Nephron (organoid): ENCODE results near the gene ASIC2.

Source experiments
- H3K27ac Mint-ChIP-seq, 3 experiments: 2 replicates each; pipeline ENCODE4 v1.8.0; 2020; ENCODE audit warnings: mixed read lengths in 3 of 3, mild to moderate bottlenecking in 2 of 3, moderate library complexity in 1 of 3
- H3K27me3 Mint-ChIP-seq: 2 replicates; pipeline ENCODE4 v1.8.0; 2021; ENCODE audit warnings: low read depth, mild to moderate bottlenecking, moderate library complexity, mixed read lengths
- H3K36me3 Mint-ChIP-seq: 2 replicates; pipeline ENCODE4 v1.8.0; 2020; ENCODE audit warnings: low read depth, mixed read lengths
- H3K4me1 Mint-ChIP-seq: 2 replicates; pipeline ENCODE4 v1.8.0; 2020; ENCODE audit warnings: mixed read lengths
- H3K4me3 Mint-ChIP-seq, 3 experiments: 2 replicates each; pipeline ENCODE4 v1.8.0; 2020; ENCODE audit warnings: mild to moderate bottlenecking in 3 of 3, mixed read lengths in 3 of 3, moderate library complexity in 2 of 3
- H3K9me3 Mint-ChIP-seq: 2 replicates; pipeline ENCODE4 v1.8.0; 2020; ENCODE audit warnings: mixed read lengths
- TF ChIP-seq, protein P1 (sequence below), 3 experiments: fragments of 200-600 bp; sonication (generic); IDR thresholded peaks; one replicate each; pipeline ENCODE4 v1.5.0; 2021; ENCODE audit warnings: antibody characterized with exemption in 3 of 3; ENCODE audit not compliant: unreplicated experiment in 3 of 3

ASIC2 gene

DNA sequence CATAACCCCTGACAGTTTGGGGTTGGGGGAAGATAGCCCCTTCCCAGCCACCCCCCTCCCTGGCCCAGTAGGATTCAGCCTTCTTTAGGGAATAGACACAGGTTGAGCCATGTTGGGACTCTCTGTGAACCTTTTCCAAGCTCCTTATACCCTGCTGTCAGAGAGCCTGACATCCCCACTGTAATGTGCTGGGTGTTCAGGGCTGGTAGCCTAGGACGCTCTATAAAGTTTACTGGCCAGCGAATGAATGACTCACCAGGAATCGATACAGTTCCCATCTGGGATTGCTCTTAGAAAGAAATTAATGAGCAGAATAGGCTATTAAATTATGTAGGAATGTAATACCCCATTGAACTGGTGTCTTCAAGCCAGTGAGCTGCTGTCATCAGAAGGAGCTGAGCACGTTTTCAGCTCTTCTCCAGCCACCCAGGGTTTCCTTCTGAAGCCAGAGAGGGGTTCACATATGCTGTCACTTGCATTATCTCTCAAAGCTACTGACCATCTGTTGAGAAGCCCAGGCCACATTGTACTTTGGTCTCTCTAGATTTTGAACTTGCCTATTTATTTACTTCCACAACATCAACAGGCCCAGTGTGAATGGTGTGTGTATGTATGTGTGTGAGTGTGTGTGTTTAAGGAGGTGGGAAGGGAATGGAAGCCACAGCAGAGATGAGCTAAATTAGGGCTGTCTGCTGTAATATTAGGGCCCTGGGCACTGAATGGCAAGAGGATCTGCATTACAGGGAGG lies 236.5 kb downstream of the ASIC2 start:
- Mint-ChIP-seq H3K4me3 (no peak overlapping the region), H3K27me3 (peaks cover 12% of the 10 kb centered on the region), H3K4me1 (peaks cover 2% of the 10 kb centered on the region), H3K27ac (no peak overlapping the region), H3K36me3 (no peaks in the 10 kb centered on the region), H3K9me3 (peaks cover 6% of the 10 kb centered on the region)
- TF ChIP-seq, protein P1, sequence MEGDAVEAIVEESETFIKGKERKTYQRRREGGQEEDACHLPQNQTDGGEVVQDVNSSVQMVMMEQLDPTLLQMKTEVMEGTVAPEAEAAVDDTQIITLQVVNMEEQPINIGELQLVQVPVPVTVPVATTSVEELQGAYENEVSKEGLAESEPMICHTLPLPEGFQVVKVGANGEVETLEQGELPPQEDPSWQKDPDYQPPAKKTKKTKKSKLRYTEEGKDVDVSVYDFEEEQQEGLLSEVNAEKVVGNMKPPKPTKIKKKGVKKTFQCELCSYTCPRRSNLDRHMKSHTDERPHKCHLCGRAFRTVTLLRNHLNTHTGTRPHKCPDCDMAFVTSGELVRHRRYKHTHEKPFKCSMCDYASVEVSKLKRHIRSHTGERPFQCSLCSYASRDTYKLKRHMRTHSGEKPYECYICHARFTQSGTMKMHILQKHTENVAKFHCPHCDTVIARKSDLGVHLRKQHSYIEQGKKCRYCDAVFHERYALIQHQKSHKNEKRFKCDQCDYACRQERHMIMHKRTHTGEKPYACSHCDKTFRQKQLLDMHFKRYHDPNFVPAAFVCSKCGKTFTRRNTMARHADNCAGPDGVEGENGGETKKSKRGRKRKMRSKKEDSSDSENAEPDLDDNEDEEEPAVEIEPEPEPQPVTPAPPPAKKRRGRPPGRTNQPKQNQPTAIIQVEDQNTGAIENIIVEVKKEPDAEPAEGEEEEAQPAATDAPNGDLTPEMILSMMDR (IDR thresholded peaks at IDR 0.05; ENCODE audit: unreplicated experiment in 3 of 3), result no peak

DNA sequence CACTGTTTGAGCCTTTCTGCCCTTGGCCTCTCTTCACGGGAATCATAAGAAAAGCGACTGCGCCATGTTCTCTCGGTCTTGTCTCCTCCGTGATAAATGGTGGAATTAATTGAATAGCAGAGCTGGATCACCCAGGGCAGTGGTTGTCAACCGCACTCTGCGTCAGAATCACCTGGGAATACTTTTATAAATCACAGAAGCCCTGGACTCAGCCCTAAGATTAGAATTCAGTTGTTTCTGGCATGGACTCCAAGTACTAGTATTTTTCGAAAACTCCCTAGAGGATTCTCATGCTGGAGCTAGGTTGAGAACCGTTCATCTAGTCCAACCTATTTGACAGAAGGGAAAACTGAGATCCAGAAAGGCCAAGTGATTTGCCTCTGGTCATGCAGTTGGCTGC lies 237.3 kb downstream of the ASIC2 start:
- no peak overlapping the region for H3K27ac Mint-ChIP-seq
- H3K4me3 Mint-ChIP-seq, result no peak overlapping the region
- TF ChIP-seq, protein P1 (IDR thresholded peaks at IDR 0.05; ENCODE audit: unreplicated experiment in 3 of 3), result no peak
- H3K36me3 Mint-ChIP-seq, result no peaks in the 10 kb centered on the region
- peaks cover 10% of the 10 kb centered on the region for H3K27me3 Mint-ChIP-seq
- peaks cover 5% of the 10 kb centered on the region for H3K9me3 Mint-ChIP-seq
- peaks cover 4% of the 10 kb centered on the region for H3K4me1 Mint-ChIP-seq

DNA sequence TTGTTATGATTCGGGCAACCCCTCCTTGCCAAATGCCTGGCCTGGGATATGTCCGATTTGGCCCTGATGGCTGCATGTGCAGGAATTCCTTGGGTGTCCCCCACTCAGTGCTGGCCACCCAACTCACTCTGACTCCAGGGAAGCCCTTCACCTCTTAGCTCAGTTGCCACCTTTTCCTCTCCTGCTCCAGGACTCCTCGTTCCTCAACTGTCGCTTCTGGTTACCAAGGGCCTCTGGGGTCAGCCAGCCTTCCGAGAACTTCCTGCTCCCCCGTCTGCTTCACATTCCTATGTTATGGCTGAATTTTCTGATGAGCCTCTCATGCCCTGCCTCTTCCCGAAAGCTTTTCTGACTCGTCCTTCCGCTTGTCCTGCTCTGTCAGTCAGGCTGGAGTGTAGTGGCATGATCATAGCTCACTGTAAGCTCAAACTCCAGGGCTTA lies 237.9 kb downstream of the ASIC2 start:
- no peaks in the 10 kb centered on the region for H3K36me3 Mint-ChIP-seq
- H3K9me3 Mint-ChIP-seq, result no peaks in the 10 kb centered on the region
- H3K4me3 Mint-ChIP-seq, result no peak overlapping the region
- peaks cover 9% of the 10 kb centered on the region for H3K27me3 Mint-ChIP-seq
- TF ChIP-seq, protein P1 (IDR thresholded peaks at IDR 0.05; ENCODE audit: unreplicated experiment in 3 of 3), result no peak
- H3K27ac Mint-ChIP-seq, result no peak overlapping the region
- peaks cover 4% of the 10 kb centered on the region for H3K4me1 Mint-ChIP-seq

DNA sequence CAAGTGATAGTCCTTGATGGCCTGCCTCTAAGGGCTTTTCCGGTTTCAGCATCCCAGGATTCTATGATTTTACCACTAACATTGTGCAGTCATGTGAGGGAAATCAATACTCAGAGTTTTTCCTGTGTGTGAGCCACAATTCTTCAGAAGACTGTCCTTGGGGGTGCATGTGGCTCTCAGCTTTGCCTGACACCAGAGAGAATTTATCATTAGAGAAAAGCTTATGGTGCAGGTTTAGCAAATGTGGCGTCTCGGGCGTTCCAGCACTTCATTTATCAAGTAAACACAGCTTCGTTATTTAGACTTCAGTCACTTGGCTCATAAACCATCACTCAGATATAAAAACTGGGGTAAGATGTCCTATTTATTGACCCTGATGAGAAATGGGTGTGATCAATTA lies 238.7 kb downstream of the ASIC2 start:
- TF ChIP-seq, protein P1 (IDR thresholded peaks at IDR 0.05; ENCODE audit: unreplicated experiment in 3 of 3), result no peak
- H3K4me1 Mint-ChIP-seq, result peaks cover 4% of the 10 kb centered on the region
- H3K36me3 Mint-ChIP-seq, result no peaks in the 10 kb centered on the region
- no peaks in the 10 kb centered on the region for H3K9me3 Mint-ChIP-seq
- no peak overlapping the region for H3K27ac Mint-ChIP-seq
- peaks cover 9% of the 10 kb centered on the region for H3K27me3 Mint-ChIP-seq
- no peak overlapping the region for H3K4me3 Mint-ChIP-seq

DNA sequence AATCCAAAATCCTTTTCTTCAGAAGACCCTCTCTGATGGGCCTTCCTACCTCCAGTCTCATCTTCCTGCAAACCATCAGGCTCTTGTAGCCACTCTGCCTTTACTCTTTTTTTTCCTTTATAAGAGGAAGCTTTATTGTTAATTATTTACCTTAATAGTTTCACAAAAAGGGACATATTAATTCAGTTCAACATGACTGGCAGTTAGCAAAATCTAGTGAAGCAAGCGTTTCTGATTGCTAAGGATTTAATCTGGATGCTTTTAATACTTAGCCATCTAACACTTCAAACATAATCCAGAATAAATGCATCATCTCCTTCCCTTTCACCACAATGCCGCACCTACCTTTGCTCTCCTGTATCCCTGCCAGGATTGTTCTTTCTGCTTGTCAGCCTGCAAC lies 239.4 kb downstream of the ASIC2 start:
- Mint-ChIP-seq H3K9me3 (no peaks in the 10 kb centered on the region), H3K4me1 (peaks cover 4% of the 10 kb centered on the region), H3K4me3 (no peak overlapping the region), H3K36me3 (no peaks in the 10 kb centered on the region), H3K27me3 (peaks cover 9% of the 10 kb centered on the region), H3K27ac (no peak overlapping the region)
- TF ChIP-seq, protein P1 (IDR thresholded peaks at IDR 0.05; ENCODE audit: unreplicated experiment in 3 of 3), result no peak

DNA sequence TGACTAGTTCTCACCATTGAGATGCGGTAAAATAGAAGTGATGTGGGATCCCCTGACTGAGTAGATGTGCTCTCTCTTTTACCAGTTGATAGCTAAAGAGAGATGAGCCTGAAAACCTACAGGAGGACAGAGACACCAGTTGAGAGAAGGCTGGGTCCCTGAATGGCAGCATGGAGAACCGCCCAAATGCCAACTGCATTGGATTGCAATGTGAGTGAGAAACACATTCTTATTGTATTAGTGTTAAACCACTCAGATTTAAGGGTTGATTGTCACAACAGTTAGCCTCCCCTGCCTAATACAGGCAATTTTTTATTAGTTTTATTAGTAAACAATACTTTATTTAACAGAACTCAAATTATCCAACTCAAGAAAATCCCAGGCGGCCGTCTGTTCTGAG lies 240.2 kb downstream of the ASIC2 start:
- TF ChIP-seq, protein P1 (IDR thresholded peaks at IDR 0.05; ENCODE audit: unreplicated experiment in 3 of 3), result no peak
- H3K9me3 Mint-ChIP-seq, result no peaks in the 10 kb centered on the region
- peaks cover 9% of the 10 kb centered on the region for H3K27me3 Mint-ChIP-seq
- H3K4me1 Mint-ChIP-seq, result peaks cover 4% of the 10 kb centered on the region
- no peak overlapping the region for H3K27ac Mint-ChIP-seq
- H3K4me3 Mint-ChIP-seq, result no peak overlapping the region
- H3K36me3 Mint-ChIP-seq, result no peaks in the 10 kb centered on the region
